Trophoblast cell (in vitro differentiated cells and primary cell): ENCODE measurements around the gene NACA2.

Source experiments
- DNase-seq, 2 donors: peaks; one replicate each; pipeline ENCODE4 v3.0.0-alpha.2; 2016
- H2AFZ ChIP-seq: 2 replicates; pipeline ENCODE4 v1.6.1; 2013; ENCODE audit warnings: low read length, moderate library complexity, mild to moderate bottlenecking; ENCODE audit not compliant: insufficient read depth, poor library complexity
- H2AK5ac ChIP-seq: 2 replicates; pipeline ENCODE4 v1.6.1; 2013; ENCODE audit warnings: mild to moderate bottlenecking, low read length
- H2BK120ac ChIP-seq: 2 replicates; pipeline ENCODE4 v1.6.1; 2013; ENCODE audit warnings: low read length, mild to moderate bottlenecking, moderate library complexity; ENCODE audit not compliant: insufficient read depth, poor library complexity
- H2BK12ac ChIP-seq: 2 replicates; pipeline ENCODE4 v1.6.1; 2013; ENCODE audit warnings: mild to moderate bottlenecking, low read length, moderate library complexity
- H2BK5ac ChIP-seq: 2 replicates; pipeline ENCODE4 v1.6.1; 2013; ENCODE audit warnings: low read length, low read depth, moderate library complexity, mild to moderate bottlenecking; ENCODE audit not compliant: poor library complexity
- H3K14ac ChIP-seq: 2 replicates; pipeline ENCODE4 v1.6.1; 2013; ENCODE audit warnings: mild to moderate bottlenecking, low read length
- H3K18ac ChIP-seq: 2 replicates; pipeline ENCODE4 v1.6.1; 2013; ENCODE audit warnings: mild to moderate bottlenecking, low read length
- H3K23ac ChIP-seq: 2 replicates; pipeline ENCODE4 v1.6.1; 2013; ENCODE audit warnings: low read length
- H3K27ac ChIP-seq: 2 replicates; pipeline ENCODE4 v1.5.1; 2013; ENCODE audit warnings: low read depth, mild to moderate bottlenecking, inconsistent platforms, low read length, moderate library complexity
- H3K27me3 ChIP-seq: 2 replicates; pipeline ENCODE4 v1.6.1; 2013; ENCODE audit warnings: inconsistent platforms, mild to moderate bottlenecking, low read length, moderate library complexity; ENCODE audit not compliant: insufficient read depth
- H3K36me3 ChIP-seq, 2 experiments: 1 replicate in 1 of 2; 2 replicates in 1 of 2; pipeline ENCODE4 v1.6.1; 2013; ENCODE audit warnings: low read length in 2 of 2, mild to moderate bottlenecking in 2 of 2, moderate library complexity in 1 of 2; ENCODE audit not compliant: insufficient read depth in 2 of 2, control insufficient read depth in 1 of 2
- H3K4ac ChIP-seq: 2 replicates; pipeline ENCODE4 v1.6.1; 2013; ENCODE audit warnings: low read depth, mild to moderate bottlenecking, low read length, moderate library complexity
- H3K4me1 ChIP-seq, 2 experiments: 1 replicate in 1 of 2; 2 replicates in 1 of 2; pipeline ENCODE4 v1.6.1; 2013; ENCODE audit warnings: low read length in 2 of 2, mild to moderate bottlenecking in 2 of 2, moderate library complexity in 1 of 2; ENCODE audit not compliant: insufficient read depth in 2 of 2, control insufficient read depth in 1 of 2
- H3K4me2 ChIP-seq: 2 replicates; pipeline ENCODE4 v1.6.1; 2013; ENCODE audit warnings: inconsistent platforms, mild to moderate bottlenecking, low read length, moderate library complexity
- H3K4me3 ChIP-seq: 2 replicates; pipeline ENCODE4 v1.5.1; 2013; ENCODE audit warnings: mild to moderate bottlenecking, low read depth, low read length, inconsistent platforms
- H3K79me1 ChIP-seq: one replicate; pipeline ENCODE4 v1.6.1; 2013; ENCODE audit warnings: low read length
- H3K79me2 ChIP-seq: 2 replicates; pipeline ENCODE4 v1.6.1; 2013; ENCODE audit warnings: low read length, mild to moderate bottlenecking; ENCODE audit not compliant: control insufficient read depth, insufficient read depth, poor library complexity
- H3K9ac ChIP-seq: 2 replicates; pipeline ENCODE4 v1.6.1; 2013; ENCODE audit warnings: mild to moderate bottlenecking, low read length
- H3K9me3 ChIP-seq: 2 replicates; pipeline ENCODE4 v1.6.1; 2013; ENCODE audit warnings: low read depth, mild to moderate bottlenecking, control low read depth, inconsistent platforms, low read length; ENCODE audit not compliant: insufficient read depth
- H4K12ac ChIP-seq: 2 replicates; pipeline ENCODE4 v1.6.1; 2013; ENCODE audit warnings: low read depth, mild to moderate bottlenecking, low read length, moderate library complexity
- H4K8ac ChIP-seq: 2 replicates; pipeline ENCODE4 v1.6.1; 2013; ENCODE audit warnings: low read depth, mild to moderate bottlenecking, low read length, moderate library complexity
- H4K91ac ChIP-seq: one replicate; pipeline ENCODE4 v1.6.1; 2013; ENCODE audit warnings: low read depth, mild to moderate bottlenecking, low read length, moderate library complexity
- WGBS: extraction: QIAGEN DNeasy Blood & Tissue Kit; methylation state at CpG from one replicate; pipeline ENCODE4 v1.1.7; 2013; ENCODE audit warnings: missing lambda C conversion rate; ENCODE audit not compliant: insufficient read length, insufficient coverage; ENCODE audit errors: extremely low coverage; 5-methylcytosine and 5-hydroxymethylcytosine counted together

The NACA2 gene

GRCh38 chr17:61621317-61621716 lies 30.3 kb upstream of the NACA2 start:
- Histone ChIP-seq H3K23ac (no peak overlapping the region), H3K4ac (no peak overlapping the region), H3K27me3 (no peaks in the 10 kb centered on the region), H3K18ac (no peak overlapping the region), H3K14ac (no peak overlapping the region), H3K79me1 (no peaks in the 10 kb centered on the region), H4K12ac (no peak overlapping the region), H3K79me2 (no peaks in the 10 kb centered on the region), H3K4me2 (no peak overlapping the region), H3K4me3 (no peak overlapping the region), H3K9me3 (no peaks in the 10 kb centered on the region), H3K36me3 (no peaks in the 10 kb centered on the region), H2BK12ac (no peak overlapping the region), H2AK5ac (no peak overlapping the region), H3K9ac (no peak overlapping the region), H4K91ac (no peak overlapping the region), H3K4me1 (no peaks in the 10 kb centered on the region), H2BK120ac (no peak overlapping the region), H2BK5ac (no peak overlapping the region), H4K8ac (no peak overlapping the region), H2AFZ (no peak overlapping the region), H3K27ac (no peak overlapping the region)
- no peak for DNase-seq
- WGBS, result no CpG with 5 or more reads among the region's 2 CpGs

- Histone ChIP-seq H4K8ac (no peak overlapping the region), H3K9ac (no peak overlapping the region), H3K36me3 (no peaks in the 10 kb centered on the region), H2BK120ac (no peak overlapping the region), H3K4ac (no peak overlapping the region), H3K23ac (no peak overlapping the region), H2AFZ (no peak overlapping the region), H3K79me1 (no peaks in the 10 kb centered on the region), H3K79me2 (no peaks in the 10 kb centered on the region), H3K4me1 (no peaks in the 10 kb centered on the region), H4K91ac (no peak overlapping the region), H4K12ac (no peak overlapping the region), H3K27ac (no peak overlapping the region), H2AK5ac (no peak overlapping the region), H3K14ac (no peak overlapping the region), H3K4me2 (no peak overlapping the region), H3K9me3 (no peaks in the 10 kb centered on the region), H3K18ac (no peak overlapping the region), H3K4me3 (no peak overlapping the region), H3K27me3 (no peaks in the 10 kb centered on the region), H2BK12ac (no peak overlapping the region), H2BK5ac (no peak overlapping the region)
- no CpG with 5 or more reads among the region's 1 CpG for WGBS
- no peak for DNase-seq
These were observed 28.9 kb upstream of the NACA2 start for GRCh38 chr17:61619953-61620352.

- Histone ChIP-seq H3K4me1 (no peaks in the 10 kb centered on the region), H3K36me3 (no peaks in the 10 kb centered on the region), H3K79me1 (no peaks in the 10 kb centered on the region), H3K79me2 (no peaks in the 10 kb centered on the region), H4K8ac (no peak overlapping the region), H3K23ac (no peak overlapping the region), H3K9me3 (no peaks in the 10 kb centered on the region), H3K4ac (no peak overlapping the region), H2AFZ (no peak overlapping the region), H3K9ac (no peak overlapping the region), H2AK5ac (no peak overlapping the region), H3K4me3 (no peak overlapping the region), H2BK12ac (no peak overlapping the region), H4K91ac (no peak overlapping the region), H3K14ac (no peak overlapping the region), H4K12ac (no peak overlapping the region), H3K27me3 (no peaks in the 10 kb centered on the region), H3K4me2 (no peak overlapping the region), H3K18ac (no peak overlapping the region), H3K27ac (no peak overlapping the region), H2BK5ac (no peak overlapping the region), H2BK120ac (no peak overlapping the region)
- WGBS, result no CpG with 5 or more reads among the region's 1 CpG
- DNase-seq, result no peak
These were observed 28.5 kb upstream of the NACA2 start for GRCh38 chr17:61619493-61619892.

GRCh38 chr17:61618950-61619349 lies 27.9 kb upstream of the NACA2 start:
- no peak overlapping the region for H2BK5ac ChIP-seq
- H2AK5ac ChIP-seq, result no peak overlapping the region
- no CpG with 5 or more reads among the region's 1 CpG for WGBS
- H4K12ac ChIP-seq, result no peak overlapping the region
- H3K36me3 ChIP-seq, result no peaks in the 10 kb centered on the region
- no peak overlapping the region for H3K4ac ChIP-seq
- H3K23ac ChIP-seq, result no peak overlapping the region
- no peak overlapping the region for H2AFZ ChIP-seq
- H2BK120ac ChIP-seq, result no peak overlapping the region
- no peaks in the 10 kb centered on the region for H3K4me1 ChIP-seq
- H3K79me2 ChIP-seq, result no peaks in the 10 kb centered on the region
- H2BK12ac ChIP-seq, result no peak overlapping the region
- H3K27ac ChIP-seq, result no peak overlapping the region
- H3K14ac ChIP-seq, result no peak overlapping the region
- no peak overlapping the region for H4K8ac ChIP-seq
- no peak overlapping the region for H3K18ac ChIP-seq
- no peak overlapping the region for H4K91ac ChIP-seq
- no peak overlapping the region for H3K9ac ChIP-seq
- H3K27me3 ChIP-seq, result no peaks in the 10 kb centered on the region
- H3K9me3 ChIP-seq, result no peaks in the 10 kb centered on the region
- H3K4me3 ChIP-seq, result no peak overlapping the region
- no peak for DNase-seq
- H3K79me1 ChIP-seq, result no peaks in the 10 kb centered on the region
- no peak overlapping the region for H3K4me2 ChIP-seq
